Glutamatergic neuron (in vitro differentiated cells): Measurements from ENCODE around the gene VPS72. TPM values are rescaled to one million over a fixed set of nuclear protein-coding genes. Genes with fewer than 3 reads are reported as not detected.

Source experiments
- DNase-seq: peaks from one replicate; pipeline ENCODE4 v3.0.0; 2022
- H3K27ac Mint-ChIP-seq: one replicate; pipeline ENCODE4 v1.8.0; 2020; ENCODE audit warnings: mild to moderate bottlenecking, mixed read lengths, inconsistent platforms; ENCODE audit not compliant: unreplicated experiment
- H3K27me3 Mint-ChIP-seq: one replicate; pipeline ENCODE4 v1.8.0; 2020; ENCODE audit warnings: mild to moderate bottlenecking, moderate library complexity, mixed read lengths, inconsistent platforms; ENCODE audit not compliant: unreplicated experiment
- H3K36me3 Mint-ChIP-seq: one replicate; pipeline ENCODE4 v1.8.0; 2020; ENCODE audit warnings: mild to moderate bottlenecking, mixed read lengths, inconsistent platforms; ENCODE audit not compliant: unreplicated experiment
- H3K4me1 Mint-ChIP-seq: one replicate; pipeline ENCODE4 v1.8.0; 2020; ENCODE audit warnings: mild to moderate bottlenecking, low read depth, mixed read lengths, inconsistent platforms; ENCODE audit not compliant: unreplicated experiment
- H3K4me3 Mint-ChIP-seq: one replicate; pipeline ENCODE4 v1.8.0; 2020; ENCODE audit warnings: mild to moderate bottlenecking, mixed read lengths, inconsistent platforms; ENCODE audit not compliant: unreplicated experiment
- H3K9me3 Mint-ChIP-seq: one replicate; pipeline ENCODE4 v1.8.0; 2020; ENCODE audit warnings: mild to moderate bottlenecking, moderate library complexity, mixed read lengths, inconsistent platforms; ENCODE audit not compliant: unreplicated experiment
- CTCF ChIP-seq: fragments of 200-600 bp; sonication (generic); IDR thresholded peaks from one replicate; pipeline ENCODE4 v1.5.0; 2021; ENCODE audit not compliant: partially characterized antibody, unreplicated experiment
- total RNA-seq: library from RNA; stranded (reverse); fragmentation: NEBNext Ultra II Directional; extraction: Animal tissue kit (Norgen Biotek cat#: 25700); gene quantifications from one replicate; pipeline ENCODE4 v1.2.1, GENCODE V29; 2021; ENCODE audit not compliant: unreplicated experiment

The VPS72 gene
- total RNA-seq, 1 donor from 2014 or later: 125 TPM

DNA sequence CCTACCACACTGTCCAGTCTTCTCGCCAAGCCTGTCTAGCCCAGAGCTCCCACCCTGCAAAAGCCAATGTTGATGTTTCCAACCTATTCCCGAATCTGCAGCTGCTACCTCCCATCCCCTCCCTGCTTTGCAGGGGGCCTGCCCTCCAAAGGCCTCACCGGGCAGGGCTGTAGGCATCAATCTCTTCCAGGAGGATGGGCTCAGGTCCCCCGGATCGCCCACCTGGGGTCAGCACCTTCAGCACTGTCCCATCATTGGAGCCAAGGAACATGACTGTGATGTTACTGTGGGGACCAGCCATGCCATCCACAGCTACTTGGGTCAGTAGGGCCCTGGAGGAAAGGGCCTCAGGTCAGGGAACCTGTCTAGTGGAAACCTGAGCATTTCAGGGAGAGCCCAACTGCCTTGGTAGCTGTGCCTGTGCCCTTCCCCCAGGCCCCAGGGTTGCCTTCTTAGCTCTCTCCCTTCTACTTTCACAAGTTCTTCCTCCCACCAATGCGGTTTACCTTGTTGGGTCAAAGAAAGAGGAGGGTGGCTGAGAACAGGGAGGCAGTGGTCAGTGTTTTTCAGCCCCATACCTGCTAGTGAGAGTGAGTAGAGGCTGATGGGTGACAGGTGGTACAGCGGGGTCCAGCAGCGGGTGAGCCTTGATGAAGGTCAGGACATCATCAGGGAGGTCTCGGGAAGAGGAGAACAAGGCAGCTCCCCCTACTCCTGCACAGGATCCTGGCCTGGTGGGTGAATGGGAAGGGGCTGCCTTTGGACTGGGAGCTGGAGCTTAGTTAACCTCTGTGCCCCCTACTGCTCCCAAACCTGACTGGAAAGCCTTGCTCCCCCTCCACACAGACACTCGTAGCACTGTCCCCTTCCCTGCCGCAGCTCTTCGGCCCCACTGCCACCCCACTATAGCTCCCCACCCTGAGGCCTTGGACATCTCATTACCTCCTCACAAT, 54.3 kb downstream of the VPS72 start:
- Mint-ChIP-seq H3K27me3 (peaks cover 24% of the 10 kb centered on the region), H3K36me3 (peaks cover 13% of the 10 kb centered on the region), H3K4me3 (no peak overlapping the region), H3K27ac (no peak overlapping the region), H3K9me3 (peaks cover 9% of the 10 kb centered on the region), H3K4me1 (peaks cover 6% of the 10 kb centered on the region)
- no peak for DNase-seq
- TF ChIP-seq CTCF: no peak

- no peak overlapping the region for H3K27ac Mint-ChIP-seq
- peaks cover 9% of the 10 kb centered on the region for H3K9me3 Mint-ChIP-seq
- no peak overlapping the region for H3K4me3 Mint-ChIP-seq
- H3K36me3 Mint-ChIP-seq: peaks cover 13% of the 10 kb centered on the region
- peaks cover 9% of the 10 kb centered on the region for H3K4me1 Mint-ChIP-seq
- H3K27me3 Mint-ChIP-seq: peaks cover 24% of the 10 kb centered on the region
- DNase-seq: no peak
- no peak for TF ChIP-seq CTCF
Measured at GRCh38 chr1:151134991-151135390, 55.0 kb downstream of the VPS72 start.

GRCh38 chr1:151134396-151134795, 55.6 kb downstream of the VPS72 start:
- Mint-ChIP-seq H3K4me1 (peaks cover 9% of the 10 kb centered on the region), H3K4me3 (no peak overlapping the region), H3K9me3 (peaks cover 9% of the 10 kb centered on the region), H3K36me3 (peaks cover 13% of the 10 kb centered on the region), H3K27me3 (peaks cover 24% of the 10 kb centered on the region), H3K27ac (no peak overlapping the region)
- no peak for DNase-seq
- no peak for TF ChIP-seq CTCF

DNA sequence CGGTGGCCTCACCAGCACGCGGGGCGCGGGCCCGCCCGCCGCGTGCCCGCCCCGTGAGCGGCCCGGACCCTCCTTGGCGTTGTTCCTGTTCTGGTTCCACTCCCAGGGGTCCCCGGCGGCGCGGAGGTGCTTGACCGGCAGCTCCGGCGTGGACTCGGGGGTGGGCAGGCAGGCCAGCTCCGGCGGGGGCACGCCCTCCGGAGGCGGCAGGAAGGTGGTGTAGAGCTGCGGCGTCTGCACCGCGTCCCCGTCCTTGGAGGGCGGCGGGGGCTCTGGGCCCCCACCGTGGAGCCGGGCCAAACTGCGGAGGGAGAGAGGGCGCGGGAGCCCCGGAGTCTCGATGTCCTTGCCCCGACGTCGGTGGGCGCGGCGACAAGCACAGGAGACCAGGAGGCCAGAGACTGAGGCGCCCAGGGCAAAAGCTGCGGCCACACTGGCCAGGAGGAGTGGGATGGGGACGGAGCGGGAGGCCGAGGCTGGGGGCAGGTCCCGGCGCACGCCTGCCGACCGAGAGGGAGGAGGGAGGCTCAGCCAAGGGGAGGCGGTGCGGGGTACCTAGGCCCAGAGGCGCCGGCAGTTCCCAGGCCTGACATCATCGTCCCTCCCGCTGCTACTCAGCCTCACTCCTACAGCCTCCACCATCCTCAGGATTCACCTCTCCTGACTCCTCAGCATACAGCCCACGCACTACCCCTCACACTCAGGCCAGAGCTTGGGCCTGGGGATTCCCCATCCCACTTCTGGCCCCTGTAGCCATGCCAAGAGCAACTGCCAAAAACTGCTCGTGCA, 56.8 kb downstream of the VPS72 start:
- H3K9me3 Mint-ChIP-seq: peaks cover 13% of the 10 kb centered on the region

More for the DNA sequence above, 56.8 kb downstream of the VPS72 start:
- peak; percentile 46 for DNase-seq
- no peak for TF ChIP-seq CTCF
- Mint-ChIP-seq H3K4me3 (peak overlapping the region; percentile 69), H3K4me1 (peaks cover 11% of the 10 kb centered on the region), H3K27ac (no peak overlapping the region), H3K27me3 (peaks cover 24% of the 10 kb centered on the region), H3K36me3 (peaks cover 13% of the 10 kb centered on the region)
